Parathyroid adenoma (tissue), 2 donors: ENCODE measurements around the gene RIMKLA.
A peak's percentile ranks its signal among the peaks of the same experiment; 100 is the strongest.

Experiments
- H2AFZ ChIP-seq: fragments of 300-600 bp; sonication (generic); one replicate; pipeline ENCODE4 v1.7.0; 2017; ENCODE audit warnings: antibody characterized with exemption, mild to moderate bottlenecking
- H3K27ac ChIP-seq: fragments of 300-600 bp; sonication (generic); one replicate; pipeline ENCODE4 v1.7.0; 2017
- H3K27me3 ChIP-seq: fragments of 300-600 bp; sonication (generic); one replicate; pipeline ENCODE4 v1.7.0; 2017; ENCODE audit warnings: low read length; ENCODE audit not compliant: control insufficient read depth, insufficient read depth
- H3K36me3 ChIP-seq: fragments of 300-600 bp; sonication (generic); one replicate; pipeline ENCODE4 v1.7.0; 2017; ENCODE audit warnings: low read length; ENCODE audit not compliant: control insufficient read depth, insufficient read depth
- H3K4me1 ChIP-seq: fragments of 300-600 bp; sonication (generic); one replicate; pipeline ENCODE4 v1.7.0; 2017; ENCODE audit warnings: control low read depth
- H3K4me2 ChIP-seq: fragments of 300-600 bp; sonication (generic); one replicate; pipeline ENCODE4 v1.7.0; 2017; ENCODE audit warnings: low read length
- H3K4me3 ChIP-seq: fragments of 300-600 bp; sonication (generic); one replicate; pipeline ENCODE4 v1.7.0; 2017; ENCODE audit warnings: low read depth, low read length
- H3K79me2 ChIP-seq: fragments of 300-600 bp; sonication (generic); one replicate; pipeline ENCODE4 v1.7.0; 2017; ENCODE audit warnings: control low read depth
- H3K9ac ChIP-seq: fragments of 300-600 bp; sonication (generic); one replicate; pipeline ENCODE4 v1.7.0; 2017; ENCODE audit warnings: mild to moderate bottlenecking
- H3K9me3 ChIP-seq: fragments of 300-600 bp; sonication (generic); one replicate; pipeline ENCODE4 v1.7.0; 2017; ENCODE audit warnings: low read length; ENCODE audit not compliant: control insufficient read depth
- TF ChIP-seq, protein P1 (sequence below): fragments of 300-600 bp; sonication (generic); IDR thresholded peaks from one replicate; pipeline ENCODE4 v1.7.0; 2017; ENCODE audit warnings: antibody characterized with exemption, mild to moderate bottlenecking
- donor health status: primary hyperparathyroidism.

The RIMKLA gene

DNA sequence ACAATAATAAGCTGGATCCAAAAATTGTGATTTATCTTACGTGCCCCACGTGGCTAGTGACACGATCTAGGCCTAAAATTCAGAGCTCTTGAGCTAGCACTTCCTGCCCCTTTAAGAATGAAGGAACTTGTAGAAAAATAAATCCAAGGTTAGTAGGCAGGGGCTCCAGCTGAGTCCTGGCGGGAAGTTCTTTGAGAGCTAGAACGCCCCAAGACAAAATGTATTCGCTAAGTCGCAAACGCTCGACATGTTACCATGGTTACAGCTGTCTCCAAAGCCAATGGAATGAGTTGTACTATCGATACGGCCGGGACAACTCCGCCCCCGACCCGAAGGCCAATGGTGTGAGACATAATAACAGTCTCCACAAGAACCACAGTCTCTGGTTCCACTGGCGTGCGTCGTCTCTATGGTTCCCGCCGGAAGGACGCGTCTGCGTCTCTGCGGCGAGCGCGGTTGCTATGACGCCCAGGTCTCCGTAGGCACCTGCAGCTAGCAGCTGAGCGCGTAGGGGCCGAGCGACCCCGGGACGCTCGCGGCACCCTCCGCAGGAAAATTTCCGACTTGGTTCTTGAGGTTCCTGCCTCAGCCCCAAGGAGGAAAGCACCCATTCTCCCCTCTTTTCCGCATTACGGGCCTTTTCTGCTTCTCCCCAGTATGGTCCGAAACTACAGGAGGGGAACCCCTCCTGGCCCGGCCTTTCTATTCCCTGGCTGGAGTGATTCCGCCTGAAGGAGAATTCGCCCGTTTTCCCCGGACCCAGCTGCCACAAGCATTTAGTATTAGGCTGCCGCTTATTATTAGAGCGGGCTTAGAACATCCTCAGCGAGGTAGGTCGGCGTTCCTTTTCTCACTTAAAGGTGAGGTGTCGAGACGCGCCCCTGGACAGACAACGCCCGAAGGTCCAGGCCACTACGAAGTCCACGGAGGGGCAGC is 82.5 kb downstream of the RIMKLA start, which contains the start of gene CCDC30:
Gene CCDC30 (plus strand): TSS at position 459 of the 936 bp plus-strand sequence. CDS start 17,266 bp downstream, outside the sequence.
- Histone ChIP-seq H3K27me3 (no peaks in the 10 kb centered on the region), H2AFZ (peak within 1 kb of the TSS; percentile 82), H3K27ac (peak within 1 kb of the TSS; percentile 61), H3K9me3 (no peaks in the 10 kb centered on the region), H3K4me3 (peak within 1 kb of the TSS; percentile 88), H3K36me3 (no peaks in the 10 kb centered on the region), H3K9ac (no peak within 1 kb of the TSS), H3K4me1 (no peaks in the 10 kb centered on the region), H3K4me2 (peak within 1 kb of the TSS; percentile 92), H3K79me2 (no peaks in the 10 kb centered on the region)
- TF ChIP-seq, protein P1, sequence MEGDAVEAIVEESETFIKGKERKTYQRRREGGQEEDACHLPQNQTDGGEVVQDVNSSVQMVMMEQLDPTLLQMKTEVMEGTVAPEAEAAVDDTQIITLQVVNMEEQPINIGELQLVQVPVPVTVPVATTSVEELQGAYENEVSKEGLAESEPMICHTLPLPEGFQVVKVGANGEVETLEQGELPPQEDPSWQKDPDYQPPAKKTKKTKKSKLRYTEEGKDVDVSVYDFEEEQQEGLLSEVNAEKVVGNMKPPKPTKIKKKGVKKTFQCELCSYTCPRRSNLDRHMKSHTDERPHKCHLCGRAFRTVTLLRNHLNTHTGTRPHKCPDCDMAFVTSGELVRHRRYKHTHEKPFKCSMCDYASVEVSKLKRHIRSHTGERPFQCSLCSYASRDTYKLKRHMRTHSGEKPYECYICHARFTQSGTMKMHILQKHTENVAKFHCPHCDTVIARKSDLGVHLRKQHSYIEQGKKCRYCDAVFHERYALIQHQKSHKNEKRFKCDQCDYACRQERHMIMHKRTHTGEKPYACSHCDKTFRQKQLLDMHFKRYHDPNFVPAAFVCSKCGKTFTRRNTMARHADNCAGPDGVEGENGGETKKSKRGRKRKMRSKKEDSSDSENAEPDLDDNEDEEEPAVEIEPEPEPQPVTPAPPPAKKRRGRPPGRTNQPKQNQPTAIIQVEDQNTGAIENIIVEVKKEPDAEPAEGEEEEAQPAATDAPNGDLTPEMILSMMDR = no peak

- Histone ChIP-seq H3K27me3 (no peaks in the 10 kb centered on the region), H3K27ac (peak overlapping the region; percentile 61), H3K4me1 (no peaks in the 10 kb centered on the region), H3K79me2 (no peaks in the 10 kb centered on the region), H3K9me3 (no peaks in the 10 kb centered on the region), H2AFZ (peak overlapping the region; percentile 82), H3K9ac (no peak overlapping the region), H3K4me2 (peak overlapping the region; percentile 92), H3K36me3 (no peaks in the 10 kb centered on the region), H3K4me3 (peak overlapping the region; percentile 88)
- TF ChIP-seq, protein P1 = no peak
Measured at GRCh38 chr1:42463921-42464320, 83.3 kb downstream of the RIMKLA start.

GRCh38 chr1:42466030-42466429 is 85.4 kb downstream of the RIMKLA start:
- Histone ChIP-seq H3K27me3 (no peaks in the 10 kb centered on the region), H3K4me2 (no peak overlapping the region), H3K79me2 (no peaks in the 10 kb centered on the region), H3K4me1 (no peaks in the 10 kb centered on the region), H3K9ac (no peak overlapping the region), H3K36me3 (no peaks in the 10 kb centered on the region), H3K9me3 (no peaks in the 10 kb centered on the region), H3K27ac (no peak overlapping the region), H3K4me3 (no peak overlapping the region), H2AFZ (no peak overlapping the region)
- TF ChIP-seq, protein P1 = no peak

- Histone ChIP-seq H3K4me3 (no peak overlapping the region), H3K9ac (no peak overlapping the region), H3K4me2 (no peak overlapping the region), H2AFZ (no peak overlapping the region), H3K36me3 (no peaks in the 10 kb centered on the region), H3K27me3 (no peaks in the 10 kb centered on the region), H3K9me3 (no peaks in the 10 kb centered on the region), H3K79me2 (no peaks in the 10 kb centered on the region), H3K4me1 (no peaks in the 10 kb centered on the region), H3K27ac (no peak overlapping the region)
- TF ChIP-seq, protein P1 = no peak
Measured at GRCh38 chr1:42469727-42470126, 89.1 kb downstream of the RIMKLA start.
